Measurements from ENCODE around the gene UBE2G1.

GRCh38 chr17:4357030-4357628 lies 9.3 kb downstream of the UBE2G1 start:
- TF ChIP-seq CTCF (IDR thresholded peaks at IDR 0.05), result no peak
- no peak for TF ChIP-seq EZH2 (IDR thresholded peaks at IDR 0.05)

Data from neural progenitor cell (in vitro differentiated cells).